WERI-Rb-1 (cell line): ENCODE data around the gene SIGLEC5.

Experiments used
- DNase-seq: peaks from one replicate; pipeline ENCODE4 v3.0.0-alpha.2; 2020
- H3K27ac ChIP-seq: fragments of 250-450 bp; sonication (Bioruptor Pico); 2 replicates; pipeline ENCODE4 v1.5.1; 2020; ENCODE audit warnings: mild to moderate bottlenecking, moderate library complexity
- H3K27me3 ChIP-seq: fragments of 250-450 bp; sonication (Bioruptor Pico); 2 replicates; pipeline ENCODE4 v1.5.1; 2021; ENCODE audit warnings: mild to moderate bottlenecking, low read depth, moderate library complexity; ENCODE audit not compliant: insufficient read depth, severe bottlenecking
- H3K36me3 ChIP-seq: fragments of 250-450 bp; sonication (Bioruptor Pico); 2 replicates; pipeline ENCODE4 v1.5.1; 2020; ENCODE audit warnings: mild to moderate bottlenecking, moderate library complexity
- H3K4me3 ChIP-seq: 2 replicates; pipeline ENCODE4 v1.5.1; 2011; ENCODE audit warnings: low read depth, mild to moderate bottlenecking, control low read depth, low read length
- H3K9me3 ChIP-seq: fragments of 250-450 bp; sonication (Bioruptor Pico); 2 replicates; pipeline ENCODE4 v1.5.1; 2021; ENCODE audit warnings: mild to moderate bottlenecking, moderate library complexity; ENCODE audit not compliant: severe bottlenecking
- CTCF ChIP-seq: IDR thresholded peaks from 2 replicates; pipeline ENCODE4 v1.5.1; 2011; ENCODE audit warnings: low read depth, mild to moderate bottlenecking, control low read depth, inconsistent platforms, low read length

Gene SIGLEC5

DNA sequence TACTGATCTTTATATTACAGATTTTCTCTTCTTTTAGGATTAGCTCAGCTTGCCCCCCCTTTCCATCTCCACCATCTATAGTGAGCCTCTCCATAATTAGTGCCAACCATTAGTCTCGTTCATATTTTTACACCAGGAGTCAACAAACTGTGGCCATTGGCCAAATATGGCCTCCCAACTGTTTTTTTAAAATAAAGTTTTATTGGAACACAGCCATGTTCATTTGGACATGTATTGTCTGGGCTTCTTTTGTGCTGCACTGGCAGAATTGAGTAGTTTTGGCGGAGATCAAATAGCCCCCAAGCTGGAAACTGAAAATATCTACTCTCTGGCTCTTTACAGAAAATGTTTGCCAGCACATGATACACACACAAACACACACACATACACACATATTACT lies 40.7 kb downstream of the SIGLEC5 start:
- Histone ChIP-seq H3K9me3 (peaks cover 2% of the 10 kb centered on the region), H3K27me3 (no peaks in the 10 kb centered on the region), H3K27ac (no peak overlapping the region), H3K4me3 (no peak overlapping the region), H3K36me3 (peaks cover 15% of the 10 kb centered on the region)
- no peak for DNase-seq
- TF ChIP-seq CTCF, result no peak

- H3K9me3 ChIP-seq, result peaks cover 2% of the 10 kb centered on the region
- H3K27ac ChIP-seq, result no peak overlapping the region
- no peak for DNase-seq
- TF ChIP-seq CTCF, result no peak
- H3K36me3 ChIP-seq, result peaks cover 33% of the 10 kb centered on the region
- H3K27me3 ChIP-seq, result no peaks in the 10 kb centered on the region
- no peak overlapping the region for H3K4me3 ChIP-seq
Measured at GRCh38 chr19:51587264-51588191, 42.7 kb downstream of the SIGLEC5 start.

- Histone ChIP-seq H3K27ac (no peak overlapping the region), H3K27me3 (no peaks in the 10 kb centered on the region), H3K36me3 (peaks cover 36% of the 10 kb centered on the region), H3K4me3 (no peak overlapping the region), H3K9me3 (peaks cover 2% of the 10 kb centered on the region)
- TF ChIP-seq CTCF, result no peak
- no peak for DNase-seq
Measured at GRCh38 chr19:51586799-51587198, 43.4 kb downstream of the SIGLEC5 start.

GRCh38 chr19:51586103-51586728 lies 44.0 kb downstream of the SIGLEC5 start:
- no peak overlapping the region for H3K27ac ChIP-seq
- no peak overlapping the region for H3K4me3 ChIP-seq
- TF ChIP-seq CTCF, result no peak
- no peaks in the 10 kb centered on the region for H3K27me3 ChIP-seq
- no peak for DNase-seq
- peaks cover 2% of the 10 kb centered on the region for H3K9me3 ChIP-seq
- H3K36me3 ChIP-seq, result peaks cover 42% of the 10 kb centered on the region

DNA sequence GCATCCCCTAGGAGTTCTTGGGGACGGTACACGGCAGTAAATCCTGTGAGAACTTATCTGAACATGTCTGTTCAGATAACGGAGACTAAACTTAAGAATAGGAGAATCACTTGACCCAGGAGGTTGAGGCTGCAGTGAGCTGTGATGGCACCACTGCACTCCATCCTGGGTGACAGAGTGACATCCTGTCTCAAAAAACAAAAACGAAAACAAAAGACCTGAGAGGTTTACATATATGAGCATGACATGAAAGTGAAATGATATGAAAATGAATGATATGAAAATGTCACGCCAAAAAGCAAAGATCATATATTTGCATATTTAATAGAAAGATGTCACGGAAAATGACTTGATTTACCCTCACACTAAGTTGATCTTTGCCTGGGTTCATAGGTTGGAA lies 53.4 kb downstream of the SIGLEC5 start:
- no peak for DNase-seq
- H3K27ac ChIP-seq, result no peak overlapping the region
- H3K27me3 ChIP-seq, result no peaks in the 10 kb centered on the region
- H3K4me3 ChIP-seq, result no peak overlapping the region
- H3K9me3 ChIP-seq, result no peaks in the 10 kb centered on the region
- peaks cover 26% of the 10 kb centered on the region for H3K36me3 ChIP-seq
- no peak for TF ChIP-seq CTCF
